ENCODE data around the gene SPR.

DNA sequence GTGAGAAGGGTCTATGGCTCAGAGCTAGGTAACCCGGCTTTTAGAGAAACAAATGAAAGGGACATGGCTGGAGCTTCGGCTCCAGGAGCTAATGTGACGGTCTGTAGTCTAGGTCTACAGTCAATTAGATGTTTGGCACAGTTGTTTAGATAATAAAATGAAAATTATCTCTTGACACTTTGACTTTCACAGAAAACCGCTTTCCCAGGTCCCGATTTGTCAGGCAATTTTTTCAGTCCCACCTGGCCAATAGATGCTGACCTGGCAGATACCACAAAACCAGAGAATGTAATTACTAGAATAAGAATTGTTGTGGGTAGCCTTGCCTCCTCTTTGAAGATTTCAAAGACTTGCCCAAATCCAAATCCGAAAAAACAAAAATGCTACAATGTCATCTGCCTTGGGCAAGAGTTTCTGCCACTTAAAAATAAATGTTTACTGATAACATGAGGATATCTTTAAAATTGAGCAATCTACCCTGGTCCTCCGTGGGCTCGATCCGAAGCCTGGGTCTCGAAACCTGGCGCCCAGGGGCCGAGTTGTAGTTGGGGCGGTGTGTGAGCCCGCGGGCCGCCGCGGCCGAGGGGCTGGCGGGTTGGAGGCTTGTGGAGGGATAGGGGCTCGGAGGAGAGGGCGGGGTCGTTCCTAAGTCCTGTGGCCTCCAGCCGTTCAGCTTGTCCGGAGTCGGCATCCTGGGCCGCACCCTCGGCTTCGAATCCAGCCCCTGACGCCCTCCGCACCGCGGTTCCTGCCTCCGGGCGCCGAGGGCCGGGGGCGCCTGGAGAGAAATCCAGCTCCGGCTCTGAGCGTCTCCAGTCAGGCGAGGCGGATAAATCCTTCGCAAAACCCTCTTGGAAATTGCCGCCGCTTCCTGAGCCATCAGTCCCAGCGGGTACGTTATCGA lies 32.5 kb downstream of the SPR start:
- TF ChIP-seq, protein P1, sequence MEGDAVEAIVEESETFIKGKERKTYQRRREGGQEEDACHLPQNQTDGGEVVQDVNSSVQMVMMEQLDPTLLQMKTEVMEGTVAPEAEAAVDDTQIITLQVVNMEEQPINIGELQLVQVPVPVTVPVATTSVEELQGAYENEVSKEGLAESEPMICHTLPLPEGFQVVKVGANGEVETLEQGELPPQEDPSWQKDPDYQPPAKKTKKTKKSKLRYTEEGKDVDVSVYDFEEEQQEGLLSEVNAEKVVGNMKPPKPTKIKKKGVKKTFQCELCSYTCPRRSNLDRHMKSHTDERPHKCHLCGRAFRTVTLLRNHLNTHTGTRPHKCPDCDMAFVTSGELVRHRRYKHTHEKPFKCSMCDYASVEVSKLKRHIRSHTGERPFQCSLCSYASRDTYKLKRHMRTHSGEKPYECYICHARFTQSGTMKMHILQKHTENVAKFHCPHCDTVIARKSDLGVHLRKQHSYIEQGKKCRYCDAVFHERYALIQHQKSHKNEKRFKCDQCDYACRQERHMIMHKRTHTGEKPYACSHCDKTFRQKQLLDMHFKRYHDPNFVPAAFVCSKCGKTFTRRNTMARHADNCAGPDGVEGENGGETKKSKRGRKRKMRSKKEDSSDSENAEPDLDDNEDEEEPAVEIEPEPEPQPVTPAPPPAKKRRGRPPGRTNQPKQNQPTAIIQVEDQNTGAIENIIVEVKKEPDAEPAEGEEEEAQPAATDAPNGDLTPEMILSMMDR (IDR thresholded peaks at IDR 0.05; ENCODE audit: insufficient read depth, low read length): no peak
- TF ChIP-seq POLR2AphosphoS5 (IDR thresholded peaks at IDR 0.05; ENCODE audit: low read depth): no peak
- TF ChIP-seq, protein P2, sequence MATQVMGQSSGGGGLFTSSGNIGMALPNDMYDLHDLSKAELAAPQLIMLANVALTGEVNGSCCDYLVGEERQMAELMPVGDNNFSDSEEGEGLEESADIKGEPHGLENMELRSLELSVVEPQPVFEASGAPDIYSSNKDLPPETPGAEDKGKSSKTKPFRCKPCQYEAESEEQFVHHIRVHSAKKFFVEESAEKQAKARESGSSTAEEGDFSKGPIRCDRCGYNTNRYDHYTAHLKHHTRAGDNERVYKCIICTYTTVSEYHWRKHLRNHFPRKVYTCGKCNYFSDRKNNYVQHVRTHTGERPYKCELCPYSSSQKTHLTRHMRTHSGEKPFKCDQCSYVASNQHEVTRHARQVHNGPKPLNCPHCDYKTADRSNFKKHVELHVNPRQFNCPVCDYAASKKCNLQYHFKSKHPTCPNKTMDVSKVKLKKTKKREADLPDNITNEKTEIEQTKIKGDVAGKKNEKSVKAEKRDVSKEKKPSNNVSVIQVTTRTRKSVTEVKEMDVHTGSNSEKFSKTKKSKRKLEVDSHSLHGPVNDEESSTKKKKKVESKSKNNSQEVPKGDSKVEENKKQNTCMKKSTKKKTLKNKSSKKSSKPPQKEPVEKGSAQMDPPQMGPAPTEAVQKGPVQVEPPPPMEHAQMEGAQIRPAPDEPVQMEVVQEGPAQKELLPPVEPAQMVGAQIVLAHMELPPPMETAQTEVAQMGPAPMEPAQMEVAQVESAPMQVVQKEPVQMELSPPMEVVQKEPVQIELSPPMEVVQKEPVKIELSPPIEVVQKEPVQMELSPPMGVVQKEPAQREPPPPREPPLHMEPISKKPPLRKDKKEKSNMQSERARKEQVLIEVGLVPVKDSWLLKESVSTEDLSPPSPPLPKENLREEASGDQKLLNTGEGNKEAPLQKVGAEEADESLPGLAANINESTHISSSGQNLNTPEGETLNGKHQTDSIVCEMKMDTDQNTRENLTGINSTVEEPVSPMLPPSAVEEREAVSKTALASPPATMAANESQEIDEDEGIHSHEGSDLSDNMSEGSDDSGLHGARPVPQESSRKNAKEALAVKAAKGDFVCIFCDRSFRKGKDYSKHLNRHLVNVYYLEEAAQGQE (IDR thresholded peaks at IDR 0.05; ENCODE audit: insufficient replicate concordance, low read depth): no peak

All from HL-60 (cell line).